Natural killer cell (primary cell): Measurements from ENCODE around the gene CCDC78. TPM values are rescaled to one million over a fixed set of nuclear protein-coding genes. Genes with fewer than 3 reads are reported as not detected.

Experiments
- ATAC-seq, 3 donors: fragments of 150-1000 bp in 2 of 3; fragments of 200-7000 bp in 1 of 3; cut with Tn5 transposase; 1 replicate in 1 of 3; 2 replicates in 2 of 3; pipeline ENCODE4 v1.10.0; 2021; ENCODE audit warnings: mild to moderate bottlenecking in 2 of 3, moderate library complexity in 2 of 3
- DNase-seq, 2 donors: peaks; one replicate each; pipeline versions ENCODE4 v3.0.0 to v3.0.0-alpha.2; 2013 to 2021; ENCODE audit warnings: mixed read lengths in 1 of 2
- H3K27ac ChIP-seq: one replicate; pipeline ENCODE4 v1.5.1; 2013; ENCODE audit warnings: mild to moderate bottlenecking, low read length
- H3K27me3 ChIP-seq: one replicate; pipeline ENCODE4 v1.6.1; 2013; ENCODE audit warnings: low read length; ENCODE audit not compliant: control insufficient read depth, insufficient read depth
- H3K36me3 ChIP-seq: one replicate; pipeline ENCODE4 v1.6.1; 2013; ENCODE audit warnings: low read length; ENCODE audit not compliant: control insufficient read depth, insufficient read depth
- H3K4me1 ChIP-seq: one replicate; pipeline ENCODE4 v1.6.1; 2013; ENCODE audit warnings: low read length; ENCODE audit not compliant: control insufficient read depth, insufficient read depth
- H3K4me3 ChIP-seq: one replicate; pipeline ENCODE4 v1.5.1; 2013; ENCODE audit warnings: low read length
- H3K9me3 ChIP-seq: one replicate; pipeline ENCODE4 v1.6.1; 2013; ENCODE audit warnings: low read length; ENCODE audit not compliant: control insufficient read depth, insufficient read depth
- H3K27ac Mint-ChIP-seq, 2 donors: one replicate each; pipeline ENCODE4 v1.8.0; 2022; ENCODE audit warnings: mild to moderate bottlenecking in 2 of 2, mixed read lengths in 2 of 2, moderate library complexity in 1 of 2
- H3K27me3 Mint-ChIP-seq, 2 donors: one replicate each; pipeline ENCODE4 v1.8.0; 2022; ENCODE audit warnings: low read depth in 2 of 2, mixed read lengths in 2 of 2
- H3K36me3 Mint-ChIP-seq: one replicate; pipeline ENCODE4 v1.8.0; 2022; ENCODE audit warnings: mixed read lengths
- H3K4me1 Mint-ChIP-seq, 2 donors: one replicate each; pipeline ENCODE4 v1.8.0; 2022; ENCODE audit warnings: mixed read lengths in 2 of 2
- H3K4me3 Mint-ChIP-seq: one replicate; pipeline ENCODE4 v1.8.0; 2022; ENCODE audit warnings: mild to moderate bottlenecking, moderate library complexity, mixed read lengths
- H3K9me3 Mint-ChIP-seq, 2 donors: one replicate each; pipeline ENCODE4 v1.8.0; 2022; ENCODE audit warnings: mixed read lengths in 2 of 2
- CTCF ChIP-seq: fragments of 200-600 bp; IDR thresholded peaks from one replicate; pipeline ENCODE4 v1.8.0; 2022; ENCODE audit warnings: antibody characterized with exemption
- WGBS: methylation state at CpG from one replicate; pipeline ENCODE4 v1.1.7; 2013; ENCODE audit warnings: missing lambda C conversion rate; ENCODE audit not compliant: insufficient coverage; 5-methylcytosine and 5-hydroxymethylcytosine counted together
- intact Hi-C: fragments of 100-400 bp; cut with micrococcal nuclease; formaldehyde crosslinking; loops from one replicate; pipeline ENCODE4 v1.14.2; 2022
- total RNA-seq, 4 donors: library from RNA; stranded (reverse); fragments of 120-200 nt in 1 of 4; gene quantifications; one replicate each; pipeline versions ENCODE4 v1.2.3 to v1.2.4, GENCODE V29; 2013 to 2022

The CCDC78 gene
- total RNA-seq, 3 donors from 2014 or later (not counting 1 experiment from before 2014, with no cell fraction given), result 6.2 to 10.0 (median 7.7) TPM

- Mint-ChIP-seq H3K9me3 (no peaks in the 10 kb centered on the region), H3K27ac (no peak overlapping the region), H3K4me3 (no peak overlapping the region), H3K27me3 (no peaks in the 10 kb centered on the region), H3K4me1 (no peaks in the 10 kb centered on the region), H3K36me3 (no peaks in the 10 kb centered on the region)
- Histone ChIP-seq H3K36me3 (peaks cover 26% of the 10 kb centered on the region), H3K4me3 (no peak overlapping the region), H3K4me1 (peaks cover 2% of the 10 kb centered on the region), H3K27ac (no peak overlapping the region), H3K9me3 (no peaks in the 10 kb centered on the region), H3K27me3 (no peaks in the 10 kb centered on the region)
- no peak for DNase-seq
- 94% methylated on average over 49 of the region's 49 CpGs for WGBS
- ATAC-seq, result no peak
- TF ChIP-seq CTCF, result no peak
- intact Hi-C loops, result no loop called here
Measured at GRCh38 chr16:734208-734980, 8.2 kb upstream of the CCDC78 start.

DNA sequence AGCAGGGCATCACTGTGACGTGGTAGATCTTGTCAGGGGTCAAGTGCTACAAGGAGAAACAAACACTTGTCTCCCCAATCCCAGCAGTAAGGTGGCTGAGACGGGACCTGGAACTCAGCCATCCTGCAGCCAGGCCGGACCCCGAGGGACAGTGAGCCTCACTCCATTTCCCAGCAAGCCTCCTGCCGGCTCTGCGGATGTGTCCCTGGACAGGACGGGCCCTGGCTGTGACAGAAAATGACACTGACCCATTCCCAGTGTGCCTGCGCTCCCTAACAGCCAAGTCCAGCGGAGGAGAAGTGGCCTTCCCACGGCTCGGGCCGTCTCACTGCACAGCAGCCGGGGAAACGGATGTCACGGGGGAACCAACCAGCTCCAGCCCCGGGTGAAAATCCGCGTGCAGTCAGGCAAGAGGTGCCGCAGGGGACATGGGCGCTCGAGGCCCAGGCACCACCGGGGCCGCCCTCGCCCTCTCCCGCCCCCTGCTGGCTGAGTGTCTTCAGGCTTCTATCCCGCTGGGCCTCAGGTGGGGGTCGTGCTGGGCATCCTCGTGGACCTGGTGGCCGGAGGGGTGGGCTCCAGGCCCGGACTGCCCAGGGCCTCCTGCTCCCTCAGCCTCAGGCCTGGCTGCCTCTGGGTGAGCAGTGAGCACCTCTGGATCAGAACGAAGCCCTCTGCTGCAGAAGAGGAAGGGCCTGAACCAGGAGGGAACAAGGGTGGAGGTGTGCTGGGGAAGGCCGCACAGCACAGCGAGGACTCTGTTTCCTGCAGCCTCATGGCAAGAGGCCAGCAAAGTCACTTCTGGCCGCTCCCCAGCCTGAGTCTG lies 7.4 kb upstream of the CCDC78 start:
- H3K27me3 Mint-ChIP-seq, result no peaks in the 10 kb centered on the region
- Histone ChIP-seq H3K9me3 (no peaks in the 10 kb centered on the region), H3K27ac (no peak overlapping the region), H3K27me3 (no peaks in the 10 kb centered on the region), H3K4me1 (peaks cover 1% of the 10 kb centered on the region), H3K4me3 (no peak overlapping the region), H3K36me3 (peaks cover 26% of the 10 kb centered on the region)
- DNase-seq, result peak in 1 of 2 donors; percentile 62
- TF ChIP-seq CTCF, result peak; percentile 40
- no peaks in the 10 kb centered on the region for H3K9me3 Mint-ChIP-seq
- H3K4me1 Mint-ChIP-seq, result no peaks in the 10 kb centered on the region
- 95% methylated on average over 34 of the region's 34 CpGs for WGBS
- ATAC-seq, result peak in 2 of 3 donors; percentile 46 to 52
- no peak overlapping the region for H3K27ac Mint-ChIP-seq
- no peaks in the 10 kb centered on the region for H3K36me3 Mint-ChIP-seq
- no peak overlapping the region for H3K4me3 Mint-ChIP-seq
- intact Hi-C loops, result no loop called here

DNA sequence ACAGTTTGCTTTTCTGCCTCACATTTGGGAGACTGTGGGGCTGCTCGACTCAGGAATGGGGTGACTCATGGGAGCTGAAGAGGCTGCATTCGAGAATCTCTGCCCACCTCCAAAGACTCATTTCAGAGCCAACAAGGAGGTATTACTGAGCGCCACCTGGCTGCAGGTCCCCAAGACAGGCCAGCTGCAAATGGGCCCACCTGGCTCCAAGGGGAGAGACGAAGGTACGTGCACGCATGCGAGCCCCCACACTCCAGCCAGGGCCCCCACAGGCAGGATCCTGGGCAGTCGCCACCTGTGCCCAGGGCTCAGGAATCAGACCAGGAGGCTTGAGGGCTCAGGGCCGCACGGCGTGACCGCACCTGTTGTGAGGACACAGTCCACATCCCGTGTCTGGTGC lies 6.7 kb upstream of the CCDC78 start:
- no peaks in the 10 kb centered on the region for H3K9me3 ChIP-seq
- intact Hi-C loops, result no loop called here
- Mint-ChIP-seq H3K27me3 (no peaks in the 10 kb centered on the region), H3K4me1 (no peaks in the 10 kb centered on the region), H3K36me3 (no peaks in the 10 kb centered on the region), H3K9me3 (no peaks in the 10 kb centered on the region), H3K4me3 (no peak overlapping the region), H3K27ac (no peak overlapping the region)
- peaks cover 25% of the 10 kb centered on the region for H3K36me3 ChIP-seq
- H3K4me3 ChIP-seq, result no peak overlapping the region
- peaks cover 4% of the 10 kb centered on the region for H3K4me1 ChIP-seq
- no peaks in the 10 kb centered on the region for H3K27me3 ChIP-seq
- TF ChIP-seq CTCF, result no peak
- 86% methylated on average over 13 of the region's 13 CpGs for WGBS
- DNase-seq, result peak in 1 of 2 donors; percentile 28
- no peak for ATAC-seq
- H3K27ac ChIP-seq, result no peak overlapping the region
